Gastrocnemius medialis (tissue), 4 donors: ENCODE measurements around the gene SCP2D1. TPM values are rescaled to one million over a fixed set of nuclear protein-coding genes. Genes with fewer than 3 reads are reported as not detected.

Source experiments
- ATAC-seq, 2 donors: fragments of 150-250 bp; one replicate each; pipeline ENCODE4 v1.9.1; 2016
- DNase-seq, 2 donors: peaks; one replicate each; pipeline ENCODE4 v3.0.0-alpha.2; 2019
- H3K27ac ChIP-seq, 4 donors: fragments of 200-600 bp; sonication (generic); 1 replicate in 1 of 4; 2 replicates in 3 of 4; pipeline ENCODE4 v1.5.1; 2016 to 2018; ENCODE audit warnings: mild to moderate bottlenecking in 2 of 4, moderate library complexity in 1 of 4
- H3K27me3 ChIP-seq, 3 donors: fragments of 200-600 bp; sonication (generic) in 2 of 3; 1 replicate in 1 of 3; 2 replicates in 2 of 3; pipeline versions ENCODE4 v1.5.1 to v1.6.0; 2016 to 2019; ENCODE audit warnings: mild to moderate bottlenecking in 1 of 3, moderate library complexity in 1 of 3
- H3K36me3 ChIP-seq, 2 donors: fragments of 200-600 bp; sonication (generic) in 1 of 2; one replicate each; pipeline ENCODE4 v1.5.1; 2017 to 2018
- H3K4me1 ChIP-seq, 2 donors: fragments of 200-600 bp; sonication (generic) in 1 of 2; one replicate each; pipeline ENCODE4 v1.5.1; 2016 to 2017; ENCODE audit warnings: mild to moderate bottlenecking in 2 of 2
- H3K4me3 ChIP-seq, 4 donors: fragments of 200-600 bp; sonication (generic) in 3 of 4; 1 replicate in 1 of 4; 2 replicates in 3 of 4; pipeline ENCODE4 v1.5.1; 2016 to 2019; ENCODE audit warnings: mild to moderate bottlenecking in 2 of 4
- H3K9me3 ChIP-seq, 3 donors: fragments of 200-600 bp; sonication (generic) in 2 of 3; 1 replicate in 1 of 3; 2 replicates in 2 of 3; pipeline ENCODE4 v1.5.1; 2016 to 2019
- POLR2A ChIP-seq, 2 donors: fragments of 450-650 bp; IDR thresholded peaks; one replicate each; pipeline ENCODE4 v1.6.1; 2017; ENCODE audit warnings: antibody characterized with exemption in 2 of 2, mild to moderate bottlenecking in 2 of 2, moderate library complexity in 2 of 2
- in situ Hi-C, 4 donors: fragments of 200-750 bp; cut with MboI; loops; one replicate each; pipeline versions ENCODE4 v1.15.0 to v1.8.0; 2017; ENCODE audit warnings: low sequenced_read_pairs in 4 of 4
- intact Hi-C: fragments of 100-400 bp; cut with DNase I; formaldehyde crosslinking; loops from one replicate; pipeline ENCODE4 v1.15.1; 2023; ENCODE audit warnings: low total_unique reads
- total RNA-seq, 4 donors: library from RNA; depleted of rRNA; stranded (reverse); fragments of >200 nt; gene quantifications; one replicate each; pipeline versions ENCODE4 v1.1.0 to v1.2.3, GENCODE V29; 2016
- TF ChIP-seq, protein P1 (sequence below), 5 experiments: fragments of 450-650 bp in 3 of 5; fragments of 200-600 bp in 2 of 5; sonication (generic) in 2 of 5; IDR thresholded peaks in 4 of 5; conservative IDR thresholded peaks in 1 of 5; 1 replicate in 4 of 5; 2 replicates in 1 of 5; pipeline ENCODE4 v1.5.1; 2016 to 2019; ENCODE audit warnings: antibody characterized with exemption in 5 of 5, mild to moderate bottlenecking in 3 of 5, moderate library complexity in 3 of 5

The SCP2D1 gene
- total RNA-seq, 4 donors from 2014 or later, result not detected

DNA sequence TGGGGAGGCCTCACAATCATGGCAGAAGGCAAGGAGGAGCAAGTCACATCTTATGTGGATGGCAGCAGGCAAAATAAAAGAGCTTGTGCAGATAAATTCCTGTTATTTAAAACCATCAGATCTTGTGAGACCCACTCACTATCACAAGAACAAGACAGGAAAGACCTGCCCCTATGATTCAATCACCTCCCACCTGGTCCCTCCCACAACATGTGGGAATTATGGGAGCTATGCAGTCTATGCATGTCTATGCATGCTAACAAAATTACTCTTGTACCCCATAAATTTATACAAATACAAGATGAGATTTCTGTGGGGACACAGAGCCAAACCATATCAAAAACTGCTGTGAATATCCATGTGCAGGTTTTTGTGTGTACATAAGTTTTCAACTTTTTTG, 25.6 kb upstream of the SCP2D1 start:
- ATAC-seq (no peak), DNase-seq (no peak)
- Histone ChIP-seq H3K4me1 (no peaks in the 10 kb centered on the region), H3K9me3 (no peaks in the 10 kb centered on the region), H3K27me3 (no peaks in the 10 kb centered on the region), H3K27ac (no peak overlapping the region), H3K4me3 (no peak overlapping the region), H3K36me3 (no peaks in the 10 kb centered on the region)
- in situ Hi-C loops, result loop anchor here in 3 of 4 donors (25.0 kb wide), 2 partner anchors 201 to 501 kb away; partner anchors contain the start of genes ZNF133 (in 3 of the 3) and DTD1 (in 1 of the 3)
- TF ChIP-seq, protein P1, sequence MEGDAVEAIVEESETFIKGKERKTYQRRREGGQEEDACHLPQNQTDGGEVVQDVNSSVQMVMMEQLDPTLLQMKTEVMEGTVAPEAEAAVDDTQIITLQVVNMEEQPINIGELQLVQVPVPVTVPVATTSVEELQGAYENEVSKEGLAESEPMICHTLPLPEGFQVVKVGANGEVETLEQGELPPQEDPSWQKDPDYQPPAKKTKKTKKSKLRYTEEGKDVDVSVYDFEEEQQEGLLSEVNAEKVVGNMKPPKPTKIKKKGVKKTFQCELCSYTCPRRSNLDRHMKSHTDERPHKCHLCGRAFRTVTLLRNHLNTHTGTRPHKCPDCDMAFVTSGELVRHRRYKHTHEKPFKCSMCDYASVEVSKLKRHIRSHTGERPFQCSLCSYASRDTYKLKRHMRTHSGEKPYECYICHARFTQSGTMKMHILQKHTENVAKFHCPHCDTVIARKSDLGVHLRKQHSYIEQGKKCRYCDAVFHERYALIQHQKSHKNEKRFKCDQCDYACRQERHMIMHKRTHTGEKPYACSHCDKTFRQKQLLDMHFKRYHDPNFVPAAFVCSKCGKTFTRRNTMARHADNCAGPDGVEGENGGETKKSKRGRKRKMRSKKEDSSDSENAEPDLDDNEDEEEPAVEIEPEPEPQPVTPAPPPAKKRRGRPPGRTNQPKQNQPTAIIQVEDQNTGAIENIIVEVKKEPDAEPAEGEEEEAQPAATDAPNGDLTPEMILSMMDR (IDR thresholded peaks at IDR 0.05 in 4 of 5, conservative IDR thresholded peaks at IDR 0.05 in 1 of 5), result no peak
- TF ChIP-seq POLR2A (IDR thresholded peaks at IDR 0.05), result no peak
- intact Hi-C loops, result no loop called here

DNA sequence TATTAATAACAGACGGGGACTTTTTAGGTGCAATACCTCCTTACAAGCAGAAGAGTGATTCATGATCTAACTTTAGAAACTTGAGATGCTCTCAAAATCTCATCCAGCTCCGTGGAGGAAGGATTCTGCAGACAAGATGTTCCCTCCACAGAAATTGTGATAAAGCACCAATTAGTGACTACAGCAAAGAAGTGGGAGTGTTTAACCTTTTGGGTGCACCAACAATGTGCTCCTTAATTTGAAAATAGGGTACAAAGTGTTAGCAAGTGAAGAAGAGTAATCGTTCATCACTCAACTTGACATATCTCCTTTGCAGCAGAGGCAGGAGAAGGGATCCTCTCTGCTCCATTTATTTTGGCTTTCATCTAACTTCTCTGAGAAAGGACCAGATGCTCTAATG, 22.8 kb upstream of the SCP2D1 start:
- Histone ChIP-seq H3K27me3 (no peaks in the 10 kb centered on the region), H3K36me3 (no peaks in the 10 kb centered on the region), H3K9me3 (no peaks in the 10 kb centered on the region), H3K4me3 (no peak overlapping the region), H3K4me1 (peaks cover 15 to 18% of the 10 kb centered on the region in 2 donors), H3K27ac (no peak overlapping the region)
- DNase-seq (no peak), ATAC-seq (no peak)
- intact Hi-C loops (loop anchor here (5.0 to 10.0 kb wide), 3 partner anchors 158 to 286 kb away; partner anchors contain the start of genes SEC23B and SMIM26), in situ Hi-C loops (loop anchor here in 3 of 4 donors (25.0 kb wide), 2 partner anchors 203 to 503 kb away; partner anchors contain the start of genes ZNF133 (in 3 of the 3) and DTD1 (in 1 of the 3))
- no peak for TF ChIP-seq POLR2A (IDR thresholded peaks at IDR 0.05)
- TF ChIP-seq, protein P1 (IDR thresholded peaks at IDR 0.05 in 4 of 5, conservative IDR thresholded peaks at IDR 0.05 in 1 of 5), result no peak

DNA sequence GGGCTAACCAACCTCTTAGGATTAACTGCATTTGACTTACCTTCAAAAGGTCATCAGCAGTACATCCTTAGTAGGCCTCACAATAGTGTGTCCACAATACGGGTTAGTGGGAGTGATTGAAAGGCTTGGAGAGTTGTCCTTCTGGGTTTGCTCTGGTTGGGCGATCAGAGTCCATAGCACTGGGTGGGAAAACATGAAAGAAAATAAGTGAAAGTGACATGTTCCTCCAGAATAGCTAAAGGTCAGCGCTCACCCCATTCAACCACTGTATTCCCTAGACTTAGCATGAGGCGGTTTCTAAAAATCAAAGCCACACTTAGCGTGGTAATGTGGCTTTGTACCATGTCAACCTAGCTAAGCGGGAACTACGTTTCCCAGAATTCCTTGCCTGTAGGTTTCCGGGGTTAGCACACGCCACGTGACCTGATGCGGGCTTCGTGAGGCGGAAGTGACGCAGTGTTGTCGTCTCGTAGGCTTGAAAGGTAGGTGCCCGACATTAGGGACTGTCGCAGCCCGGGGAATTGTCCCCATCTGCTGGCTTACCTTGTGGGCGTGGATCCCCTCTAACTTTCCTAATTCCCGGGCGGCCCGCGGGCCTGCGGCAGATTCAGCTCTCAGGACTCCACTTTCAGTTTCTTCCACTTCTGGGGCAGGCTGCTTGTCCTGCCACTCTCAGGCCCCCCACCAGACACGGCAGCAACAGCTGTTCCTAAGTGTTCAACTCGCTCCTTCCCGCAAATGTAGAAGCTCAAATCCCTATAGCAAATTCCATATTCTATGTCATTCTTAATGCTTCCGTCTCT, 19.8 kb upstream of the SCP2D1 start:
- peak; percentile 99 to 100 for ATAC-seq
- peak; percentile 82 to 88 for DNase-seq
- Histone ChIP-seq H3K4me3 (peak overlapping the region; percentile 82 to 87 (median 85)), H3K9me3 (no peaks in the 10 kb centered on the region), H3K4me1 (peaks cover 17 to 18% of the 10 kb centered on the region in 2 donors), H3K27ac (peak overlapping the region; percentile 91 to 96 (median 92)), H3K27me3 (no peaks in the 10 kb centered on the region), H3K36me3 (no peaks in the 10 kb centered on the region)
- TF ChIP-seq POLR2A (IDR thresholded peaks at IDR 0.05), result peak; percentile 58 to 66
- TF ChIP-seq, protein P1 (IDR thresholded peaks at IDR 0.05 in 4 of 5, conservative IDR thresholded peaks at IDR 0.05 in 1 of 5), result peak in 1 of 5 experiments; percentile 17
- in situ Hi-C loops, result loop anchor here in 3 of 4 donors (25.0 kb wide), 2 partner anchors 207 to 507 kb away; partner anchors contain the start of genes ZNF133 (in 3 of the 3) and DTD1 (in 1 of the 3)
- intact Hi-C loops, result loop anchor here (5.0 to 10.0 kb wide), 3 partner anchors 162 to 289 kb away; partner anchors contain the start of genes SEC23B and SMIM26

DNA sequence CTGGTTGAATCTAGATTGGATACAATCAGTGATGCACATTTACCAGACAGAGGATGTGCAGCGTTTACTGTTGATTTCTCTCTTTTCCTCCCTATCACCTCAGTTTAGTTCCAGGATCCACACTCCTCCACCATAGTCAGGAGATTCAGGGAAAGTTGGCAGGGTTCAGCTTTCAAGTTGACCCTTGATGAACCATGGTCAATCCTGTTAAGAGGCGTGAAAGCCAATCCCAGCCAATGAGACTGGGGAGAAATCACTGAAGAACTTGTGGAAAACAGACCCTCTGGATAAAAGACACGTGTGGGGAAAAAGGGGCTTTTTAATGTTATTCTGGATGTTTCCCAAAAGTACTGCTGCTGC, 19.2 kb upstream of the SCP2D1 start:
- TF ChIP-seq, protein P1 (IDR thresholded peaks at IDR 0.05 in 4 of 5, conservative IDR thresholded peaks at IDR 0.05 in 1 of 5), result no peak
- TF ChIP-seq POLR2A (IDR thresholded peaks at IDR 0.05), result no peak
- peak; percentile 18 to 27 for ATAC-seq
- in situ Hi-C loops (loop anchor here in 3 of 4 donors (25.0 kb wide), 2 partner anchors 207 to 507 kb away; partner anchors contain the start of genes ZNF133 (in 3 of the 3) and DTD1 (in 1 of the 3)), intact Hi-C loops (loop anchor here (5.0 to 10.0 kb wide), 3 partner anchors 162 to 290 kb away; partner anchors contain the start of genes SEC23B and SMIM26)
- Histone ChIP-seq H3K9me3 (no peaks in the 10 kb centered on the region), H3K27ac (peak overlapping the region; percentile 91 to 96 (median 92)), H3K4me1 (peaks cover 17 to 18% of the 10 kb centered on the region in 2 donors), H3K4me3 (peak overlapping the region; percentile 82 to 87 (median 85)), H3K27me3 (no peaks in the 10 kb centered on the region), H3K36me3 (no peaks in the 10 kb centered on the region)
- DNase-seq, result no peak
